ENCODE data around the gene MBNL1.
"Not testable (repeated sequence)": the region's sequence is repeated elsewhere in the genome, so short reads cannot be mapped to it uniquely, and the experiment has no call there.

MBNL1 gene

DNA sequence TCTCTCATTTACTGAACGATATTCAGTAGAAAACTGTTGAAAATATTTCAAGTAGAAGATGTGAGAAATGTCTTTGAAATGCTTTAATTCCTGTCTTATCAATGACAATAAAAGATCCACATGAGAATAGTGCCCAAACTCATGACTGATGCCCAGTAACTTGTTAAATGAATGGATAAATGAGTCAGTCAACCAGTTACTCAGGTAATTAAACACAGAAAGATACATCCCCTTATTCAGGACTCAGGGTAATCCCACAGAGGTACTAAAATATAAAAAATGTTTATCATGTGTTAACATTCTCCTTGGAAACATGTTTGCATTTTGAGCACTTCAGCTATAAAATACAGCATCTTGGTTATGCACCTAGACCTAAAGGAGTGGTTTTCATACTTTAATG lies 169.5 kb downstream of the MBNL1 start:
- no peak overlapping the region for H3K4me3 ChIP-seq (ENCODE audit: low read depth, low read length)
- TF ChIP-seq, protein P1, sequence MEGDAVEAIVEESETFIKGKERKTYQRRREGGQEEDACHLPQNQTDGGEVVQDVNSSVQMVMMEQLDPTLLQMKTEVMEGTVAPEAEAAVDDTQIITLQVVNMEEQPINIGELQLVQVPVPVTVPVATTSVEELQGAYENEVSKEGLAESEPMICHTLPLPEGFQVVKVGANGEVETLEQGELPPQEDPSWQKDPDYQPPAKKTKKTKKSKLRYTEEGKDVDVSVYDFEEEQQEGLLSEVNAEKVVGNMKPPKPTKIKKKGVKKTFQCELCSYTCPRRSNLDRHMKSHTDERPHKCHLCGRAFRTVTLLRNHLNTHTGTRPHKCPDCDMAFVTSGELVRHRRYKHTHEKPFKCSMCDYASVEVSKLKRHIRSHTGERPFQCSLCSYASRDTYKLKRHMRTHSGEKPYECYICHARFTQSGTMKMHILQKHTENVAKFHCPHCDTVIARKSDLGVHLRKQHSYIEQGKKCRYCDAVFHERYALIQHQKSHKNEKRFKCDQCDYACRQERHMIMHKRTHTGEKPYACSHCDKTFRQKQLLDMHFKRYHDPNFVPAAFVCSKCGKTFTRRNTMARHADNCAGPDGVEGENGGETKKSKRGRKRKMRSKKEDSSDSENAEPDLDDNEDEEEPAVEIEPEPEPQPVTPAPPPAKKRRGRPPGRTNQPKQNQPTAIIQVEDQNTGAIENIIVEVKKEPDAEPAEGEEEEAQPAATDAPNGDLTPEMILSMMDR (IDR thresholded peaks at IDR 0.05; ENCODE audit: low read depth, low read length), result no peak
- H3K36me3 ChIP-seq, result no peaks in the 10 kb centered on the region
- H3K27me3 ChIP-seq (ENCODE audit: insufficient read depth, low read depth, severe bottlenecking), result no peaks in the 10 kb centered on the region
- no peak for DNase-seq
- no peak overlapping the region for H3K27ac ChIP-seq
- no peaks in the 10 kb centered on the region for H3K9me3 ChIP-seq (ENCODE audit: severe bottlenecking)

DNA sequence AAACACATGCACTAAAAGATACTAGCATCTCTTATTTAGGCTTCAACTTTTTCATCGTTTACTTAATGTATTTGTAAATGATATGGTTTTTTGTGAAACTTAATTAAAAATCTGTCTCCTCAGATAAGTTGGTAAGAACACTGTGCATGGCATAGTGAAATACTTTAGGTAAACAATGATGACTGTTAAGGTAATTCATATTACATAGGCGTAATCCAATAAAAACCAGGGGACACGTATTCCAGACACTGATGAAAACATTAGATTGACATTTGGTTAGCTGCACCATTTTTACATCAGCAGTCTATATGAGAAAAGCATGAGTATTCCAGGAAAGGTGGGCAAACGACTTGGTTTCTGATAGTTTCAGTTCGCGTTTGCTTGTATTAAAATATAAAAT lies 170.0 kb downstream of the MBNL1 start:
- Histone ChIP-seq H3K4me3 (ENCODE audit: low read depth, low read length) (no peak overlapping the region), H3K9me3 (ENCODE audit: severe bottlenecking) (no peaks in the 10 kb centered on the region), H3K27ac (no peak overlapping the region), H3K27me3 (ENCODE audit: insufficient read depth, low read depth, severe bottlenecking) (no peaks in the 10 kb centered on the region), H3K36me3 (no peaks in the 10 kb centered on the region)
- DNase-seq, result no peak
- TF ChIP-seq, protein P1 (IDR thresholded peaks at IDR 0.05; ENCODE audit: low read depth, low read length), result no peak

DNA sequence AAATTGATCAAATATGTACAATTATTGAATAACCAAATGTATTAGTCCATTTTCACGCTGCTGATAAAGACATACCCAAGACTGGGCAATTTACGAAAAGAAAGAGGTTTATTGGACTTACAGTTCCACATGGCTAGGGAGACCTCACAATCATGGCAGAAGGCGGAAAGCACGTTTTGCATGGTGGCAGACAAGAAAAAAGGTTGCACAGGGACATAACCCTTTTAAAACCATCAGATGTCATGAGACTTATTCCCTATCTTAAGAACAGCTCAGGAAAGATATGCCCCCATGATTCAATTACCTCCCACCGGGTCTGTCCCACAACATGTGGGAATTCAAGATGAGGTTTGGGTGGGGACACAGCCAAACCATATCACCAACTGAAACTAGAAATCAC lies 171.5 kb downstream of the MBNL1 start:
- DNase-seq, result not testable (repeated sequence)

DNA sequence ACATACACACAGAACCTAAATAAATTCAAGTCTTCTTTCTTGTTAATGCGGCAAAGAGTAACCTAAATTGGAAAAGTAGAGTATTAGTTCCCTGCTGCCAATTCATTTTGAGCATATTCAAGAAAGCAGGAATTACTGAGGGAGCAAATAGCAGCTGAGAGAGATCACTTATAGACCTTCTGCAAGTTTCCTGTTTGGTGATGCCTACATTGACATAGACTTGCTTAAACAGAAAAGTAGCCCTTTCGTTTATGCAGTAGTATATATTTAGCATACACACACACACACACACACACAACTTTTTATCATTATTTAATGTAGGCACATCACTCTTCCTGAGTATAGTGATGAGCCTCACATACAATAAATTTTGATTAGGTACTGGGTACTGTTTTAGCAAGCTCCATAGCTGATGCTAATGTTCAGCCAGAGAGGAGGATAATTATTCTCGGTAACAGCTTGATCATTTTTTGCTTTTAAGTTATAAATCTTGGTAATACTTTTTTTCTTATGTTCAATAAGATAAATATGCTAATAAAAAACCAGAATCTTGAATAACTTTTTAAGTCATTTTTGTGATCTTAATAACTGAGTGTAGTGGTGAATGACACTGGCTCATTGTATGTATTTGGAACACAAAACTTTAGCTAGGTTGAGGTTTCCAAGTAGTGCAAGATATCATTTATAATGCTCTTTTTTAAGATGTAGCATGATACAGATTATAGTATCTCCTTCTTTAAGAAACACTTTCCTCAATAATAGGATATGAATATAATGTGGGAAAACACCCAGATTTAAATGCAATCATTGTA lies 174.7 kb downstream of the MBNL1 start:
- H3K9me3 ChIP-seq (ENCODE audit: severe bottlenecking), result no peaks in the 10 kb centered on the region
- TF ChIP-seq, protein P1 (IDR thresholded peaks at IDR 0.05; ENCODE audit: low read depth, low read length), result no peak
- H3K27me3 ChIP-seq (ENCODE audit: insufficient read depth, low read depth, severe bottlenecking), result no peaks in the 10 kb centered on the region
- H3K27ac ChIP-seq, result no peak overlapping the region
- no peaks in the 10 kb centered on the region for H3K36me3 ChIP-seq
- DNase-seq, result no peak
- H3K4me3 ChIP-seq (ENCODE audit: low read depth, low read length), result no peak overlapping the region

More for the DNA sequence above, 171.5 kb downstream of the MBNL1 start:
- H3K9me3 ChIP-seq (ENCODE audit: severe bottlenecking); H3K27ac ChIP-seq; H3K4me3 ChIP-seq (ENCODE audit: low read depth, low read length); H3K36me3 ChIP-seq; H3K27me3 ChIP-seq (ENCODE audit: insufficient read depth, low read depth, severe bottlenecking): not testable (repeated sequence)

DNA sequence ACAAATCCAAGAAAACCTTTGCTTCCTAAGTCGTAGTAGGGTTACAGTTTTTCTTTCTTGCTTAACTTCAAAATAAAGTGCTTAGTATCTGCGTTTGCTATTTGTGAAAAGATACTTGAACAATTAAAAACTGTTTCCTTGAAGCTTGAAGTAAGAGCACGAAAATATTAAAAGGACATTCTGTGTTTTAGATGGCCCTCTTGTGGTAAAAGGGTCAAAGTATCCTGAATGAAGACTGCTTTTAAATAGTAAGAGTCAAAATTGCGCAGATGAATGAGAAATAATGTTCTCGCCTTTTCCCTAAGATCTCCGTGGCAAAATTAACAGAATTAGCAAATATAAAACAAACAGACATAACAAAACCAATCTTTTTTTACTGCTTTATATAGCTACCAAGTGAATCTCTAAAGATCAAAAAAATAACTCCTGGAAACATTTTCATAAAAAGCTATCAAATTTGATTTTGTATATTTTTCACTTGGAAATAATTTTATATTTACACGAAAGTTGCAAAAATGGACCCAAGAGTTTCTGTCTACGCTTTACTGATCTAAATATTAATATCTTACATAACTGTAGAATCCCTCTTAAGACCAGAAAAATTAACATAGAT lies 175.4 kb downstream of the MBNL1 start:
- H3K36me3 ChIP-seq, result no peaks in the 10 kb centered on the region
- no peak for DNase-seq

DNA sequence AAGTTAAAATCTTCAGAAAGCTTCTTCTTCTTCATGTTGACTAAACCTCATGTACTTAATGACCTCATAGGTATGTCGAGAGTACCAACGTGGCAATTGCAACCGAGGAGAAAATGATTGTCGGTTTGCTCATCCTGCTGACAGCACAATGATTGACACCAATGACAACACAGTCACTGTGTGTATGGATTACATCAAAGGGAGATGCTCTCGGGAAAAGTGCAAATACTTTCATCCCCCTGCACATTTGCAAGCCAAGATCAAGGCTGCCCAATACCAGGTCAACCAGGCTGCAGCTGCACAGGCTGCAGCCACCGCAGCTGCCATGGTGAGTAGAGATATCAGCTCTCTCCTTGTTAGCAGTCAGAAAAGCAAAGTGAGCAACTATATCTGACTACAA lies 176.5 kb downstream of the MBNL1 start:
- no peaks in the 10 kb centered on the region for H3K9me3 ChIP-seq (ENCODE audit: severe bottlenecking)
- no peak overlapping the region for H3K4me3 ChIP-seq (ENCODE audit: low read depth, low read length)
- H3K27me3 ChIP-seq (ENCODE audit: insufficient read depth, low read depth, severe bottlenecking), result no peaks in the 10 kb centered on the region
- TF ChIP-seq, protein P1 (IDR thresholded peaks at IDR 0.05; ENCODE audit: low read depth, low read length), result no peak
- DNase-seq, result no peak
- no peaks in the 10 kb centered on the region for H3K36me3 ChIP-seq
- no peak overlapping the region for H3K27ac ChIP-seq

More for the DNA sequence above, 175.4 kb downstream of the MBNL1 start:
- Histone ChIP-seq H3K27me3 (ENCODE audit: insufficient read depth, low read depth, severe bottlenecking) (no peaks in the 10 kb centered on the region), H3K4me3 (ENCODE audit: low read depth, low read length) (no peak overlapping the region), H3K9me3 (ENCODE audit: severe bottlenecking) (no peaks in the 10 kb centered on the region), H3K27ac (no peak overlapping the region)
- TF ChIP-seq, protein P1 (IDR thresholded peaks at IDR 0.05; ENCODE audit: low read depth, low read length), result peak; percentile 23; the same call in 1 of the 2 replicates

Measured in WERI-Rb-1 (cell line).